ENCODE measurements around the gene NPLOC4. TPM values are rescaled to one million over a fixed set of nuclear protein-coding genes. Genes with fewer than 3 reads are reported as not detected.

The NPLOC4 gene
- total and polyA plus RNA-seq, 9 of the 15 experiments (the other 6 are each of a cell fraction or from before 2014, with no cell fraction given) = 1.5 to 116 (median 64.5) TPM

- TF ChIP-seq CREB3L1 (IDR thresholded peaks at IDR 0.05; ENCODE audit: borderline replicate concordance, low read depth) = peak; percentile 46
- TF ChIP-seq IFI16 (CRISPR knock-in tag; IDR thresholded peaks at IDR 0.05) = no peak
- no peak for TF ChIP-seq IRF9 (tag; IDR thresholded peaks at IDR 0.05)
- peak; percentile 59 for TF ChIP-seq POLR2A (conservative IDR thresholded peaks at IDR 0.05)
- no peak for TF ChIP-seq MYNN (IDR thresholded peaks at IDR 0.05)
- no peak for TF ChIP-seq MYNN (CRISPR knock-in tag; IDR thresholded peaks at IDR 0.05)
- peak; percentile 69 for TF ChIP-seq ZBTB7A (IDR thresholded peaks at IDR 0.05; ENCODE audit: borderline replicate concordance, control insufficient read depth, low read depth, low read length)
- no peak for TF ChIP-seq NFATC3 (IDR thresholded peaks at IDR 0.05)
- no peak for TF ChIP-seq CHAMP1 (IDR thresholded peaks at IDR 0.05)
- no peak for TF ChIP-seq TBL1XR1 (IDR thresholded peaks at IDR 0.05; ENCODE audit: low read length in 2 of 2)
- TF ChIP-seq ZNF311 (CRISPR knock-in tag; IDR thresholded peaks at IDR 0.05) = no peak
- peak; percentile 76 for TF ChIP-seq CREM (IDR thresholded peaks at IDR 0.05; ENCODE audit: low read depth)
- TF ChIP-seq U2AF1 (optimal IDR thresholded peaks at IDR 0.05; ENCODE audit: low read depth, low read length) = peak; percentile 59
- TF ChIP-seq SOX6 (IDR thresholded peaks at IDR 0.05) = peak; percentile 74; the same call in 1 of the 2 replicates
- peak; percentile 97 to 98 for TF ChIP-seq NRF1 (conservative IDR thresholded peaks at IDR 0.05 in 1 of 2, IDR thresholded peaks at IDR 0.05 in 1 of 2)
- peak; percentile 69 for TF ChIP-seq PHF20 (IDR thresholded peaks at IDR 0.05; ENCODE audit: partially characterized antibody)
- TF ChIP-seq CREB1 (IDR thresholded peaks at IDR 0.05) = peak; percentile 63
- TF ChIP-seq CREB1 (CRISPR knock-in tag; IDR thresholded peaks at IDR 0.05) = peak; percentile 81
- no peak; the same call in 1 of the 2 replicates for TF ChIP-seq NCOA6 (IDR thresholded peaks at IDR 0.05)
- no peak for TF ChIP-seq ZNF134 (CRISPR knock-in tag; conservative IDR thresholded peaks at IDR 0.05)
- TF ChIP-seq CREB5 (CRISPR knock-in tag; IDR thresholded peaks at IDR 0.05) = no peak
- 0 out of 2 replicates have a peak, but pooled peaks have one; percentile 35 for TF ChIP-seq ATF6 (CRISPR knock-in tag; IDR thresholded peaks at IDR 0.05)
Measured at GRCh38 chr17:81683584-81684441, 46.9 kb upstream of the NPLOC4 start, which contains the start of the genes ARL16 and HGS (continued).

Data from K562 (cell line).